ENCODE measurements around the gene NMNAT1. TPM values are rescaled to one million over a fixed set of nuclear protein-coding genes. Genes with fewer than 3 reads are reported as not detected.
"Not testable (repeated sequence)": the region's sequence is repeated elsewhere in the genome, so short reads cannot be mapped to it uniquely, and the experiment has no call there.

The NMNAT1 gene
- total RNA-seq, 2 donors from 2014 or later: 9.8 to 12.3 TPM

DNA sequence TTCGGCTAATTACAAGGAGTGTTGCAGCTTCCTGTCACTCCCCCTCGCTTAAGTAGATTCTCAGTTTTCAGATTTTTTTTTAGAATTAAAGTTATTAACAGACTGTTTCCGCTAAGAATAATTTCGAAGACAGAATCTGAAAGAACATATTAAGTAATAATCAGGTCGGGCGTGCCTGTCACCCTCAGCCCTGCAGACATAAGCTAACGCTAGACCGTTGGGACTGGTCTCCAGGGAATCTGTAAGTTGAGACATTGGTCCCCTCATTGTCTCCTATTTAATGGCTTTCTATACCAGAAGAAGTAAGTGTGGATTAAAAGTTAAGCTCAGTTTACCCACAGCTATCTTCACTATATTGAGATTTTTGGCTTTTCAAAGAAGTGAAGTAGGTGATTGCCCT lies 14.5 kb downstream of the NMNAT1 start:
- Mint-ChIP-seq H3K4me3 (no peak overlapping the region), H3K27ac (no peak overlapping the region), H3K27me3 (no peaks in the 10 kb centered on the region), H3K9me3 (no peaks in the 10 kb centered on the region), H3K4me1 (ENCODE audit: low read depth in 2 of 2) (no peaks in the 10 kb centered on the region), H3K36me3 (no peaks in the 10 kb centered on the region)
- DNase-seq (ENCODE audit: low spot score): no peak
- no peak for ATAC-seq

- DNase-seq (ENCODE audit: low spot score) (no peak), ATAC-seq (no peak)
- Mint-ChIP-seq H3K4me1 (ENCODE audit: low read depth in 2 of 2) (no peaks in the 10 kb centered on the region), H3K9me3 (no peaks in the 10 kb centered on the region), H3K27ac (no peak overlapping the region), H3K36me3 (no peaks in the 10 kb centered on the region), H3K27me3 (no peaks in the 10 kb centered on the region), H3K4me3 (no peak overlapping the region)
Observed at GRCh38 chr1:9960011-9960410, 16.7 kb downstream of the NMNAT1 start.

DNA sequence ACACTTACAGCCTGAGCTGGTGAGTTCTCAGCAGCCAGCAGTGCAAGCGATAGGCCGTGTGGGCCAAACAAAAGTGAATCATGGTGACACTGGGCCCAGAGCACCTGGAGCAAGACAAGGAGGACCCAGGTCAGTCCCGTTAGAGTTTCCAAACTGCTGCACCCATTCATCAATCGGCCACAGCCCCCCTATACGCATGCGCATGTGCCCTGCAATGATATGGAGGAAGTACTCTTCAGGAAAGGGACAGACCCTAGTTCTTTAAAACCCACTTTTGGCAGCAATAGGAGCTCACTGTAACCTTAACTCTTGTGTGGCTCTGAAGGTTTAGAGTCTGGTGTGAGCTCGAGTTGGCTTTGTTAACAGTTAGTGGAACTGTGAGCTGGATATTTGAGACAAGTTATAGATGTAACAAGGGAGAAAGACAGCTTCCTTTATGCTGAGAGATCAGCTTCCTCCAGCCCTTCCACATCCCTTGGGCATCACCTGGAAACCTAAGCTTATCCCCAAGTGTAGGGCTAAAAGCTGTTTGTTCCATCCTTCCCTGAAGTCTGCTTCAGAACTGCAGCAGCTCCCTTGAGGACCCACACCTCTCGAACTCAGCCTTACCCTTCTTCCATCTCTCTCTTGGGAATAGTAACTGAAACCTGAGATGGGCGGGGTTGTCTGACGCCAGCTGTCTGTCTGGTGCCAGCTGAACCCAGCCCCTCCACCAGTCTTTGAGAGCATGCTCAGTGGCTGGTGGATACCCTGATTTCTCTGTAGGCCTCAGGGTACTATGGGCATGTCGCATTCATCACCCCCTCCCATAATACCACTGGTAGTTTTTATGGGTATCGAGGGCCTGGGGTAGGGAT lies 17.7 kb downstream of the NMNAT1 start:
- DNase-seq (ENCODE audit: low spot score): no peak
- no peak for ATAC-seq
- Mint-ChIP-seq H3K9me3 (no peaks in the 10 kb centered on the region), H3K4me3 (no peak overlapping the region), H3K27ac (no peak overlapping the region), H3K4me1 (ENCODE audit: low read depth in 2 of 2) (no peaks in the 10 kb centered on the region), H3K36me3 (no peaks in the 10 kb centered on the region), H3K27me3 (no peaks in the 10 kb centered on the region)

GRCh38 chr1:9984253-9984652 lies 41.0 kb downstream of the NMNAT1 start:
- H3K9me3 Mint-ChIP-seq: no peaks in the 10 kb centered on the region
- no peak for ATAC-seq

DNA sequence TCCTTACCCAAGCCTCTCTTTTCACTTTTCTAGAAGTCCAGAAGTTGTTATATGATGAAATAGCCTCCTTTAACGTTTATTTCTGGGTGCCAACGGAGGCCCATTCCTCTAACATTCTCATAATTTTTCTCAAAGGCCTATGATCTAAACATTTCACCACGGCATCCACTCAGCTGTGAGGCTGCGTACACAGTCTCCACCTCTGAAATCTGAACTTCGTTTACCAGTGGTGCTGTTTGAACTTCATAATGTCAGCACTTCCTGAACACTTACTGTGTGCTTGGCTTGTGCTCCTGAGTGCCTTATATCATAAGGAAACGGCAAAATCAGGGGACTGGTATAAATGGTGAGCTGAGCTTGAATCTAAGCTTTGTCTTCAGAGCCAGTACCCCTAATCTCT lies 41.7 kb downstream of the NMNAT1 start:
- Mint-ChIP-seq H3K27ac (no peak overlapping the region), H3K4me1 (ENCODE audit: low read depth in 2 of 2) (no peaks in the 10 kb centered on the region), H3K27me3 (no peaks in the 10 kb centered on the region), H3K36me3 (no peaks in the 10 kb centered on the region), H3K4me3 (no peak overlapping the region), H3K9me3 (no peaks in the 10 kb centered on the region)
- DNase-seq (ENCODE audit: low spot score) (no peak), ATAC-seq (no peak)

More at GRCh38 chr1:9984253-9984652, 41.0 kb downstream of the NMNAT1 start:
- no peaks in the 10 kb centered on the region for H3K4me1 Mint-ChIP-seq (ENCODE audit: low read depth in 2 of 2)
- no peaks in the 10 kb centered on the region for H3K36me3 Mint-ChIP-seq
- no peak for DNase-seq (ENCODE audit: low spot score)
- no peak overlapping the region for H3K4me3 Mint-ChIP-seq
- H3K27ac Mint-ChIP-seq: no peak overlapping the region
- H3K27me3 Mint-ChIP-seq: no peaks in the 10 kb centered on the region

DNA sequence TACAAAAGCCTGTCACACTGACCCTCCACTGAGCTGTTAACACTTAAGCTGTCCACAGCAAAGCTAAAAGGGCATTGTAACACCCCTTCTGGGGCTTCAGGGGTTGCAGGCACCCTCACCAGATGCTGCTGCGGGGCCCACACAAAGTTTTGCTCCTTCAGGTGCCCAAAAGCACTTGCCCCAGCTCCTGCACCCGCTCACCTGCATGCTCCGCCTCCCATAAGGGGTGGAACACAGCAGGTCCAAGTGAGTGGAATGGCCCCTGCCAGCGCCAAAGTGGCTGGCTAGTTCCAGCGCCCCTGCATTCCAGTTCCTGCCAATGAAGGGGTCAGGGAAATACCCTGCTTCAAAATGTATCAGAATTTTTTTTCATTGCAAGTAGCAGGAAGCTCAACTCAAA lies 46.5 kb downstream of the NMNAT1 start:
- DNase-seq (ENCODE audit: low spot score): no peak
- Mint-ChIP-seq H3K9me3 (no peaks in the 10 kb centered on the region), H3K36me3 (no peaks in the 10 kb centered on the region), H3K4me1 (ENCODE audit: low read depth in 2 of 2) (no peaks in the 10 kb centered on the region), H3K27me3 (peaks cover 13 to 15% of the 10 kb centered on the region in 2 donors), H3K4me3 (no peak overlapping the region), H3K27ac (no peak overlapping the region)
- no peak for ATAC-seq

GRCh38 chr1:9990944-9991343 lies 47.7 kb downstream of the NMNAT1 start:
- Mint-ChIP-seq H3K27me3 (peaks cover 13 to 15% of the 10 kb centered on the region in 2 donors), H3K4me3 (no peak overlapping the region)

DNA sequence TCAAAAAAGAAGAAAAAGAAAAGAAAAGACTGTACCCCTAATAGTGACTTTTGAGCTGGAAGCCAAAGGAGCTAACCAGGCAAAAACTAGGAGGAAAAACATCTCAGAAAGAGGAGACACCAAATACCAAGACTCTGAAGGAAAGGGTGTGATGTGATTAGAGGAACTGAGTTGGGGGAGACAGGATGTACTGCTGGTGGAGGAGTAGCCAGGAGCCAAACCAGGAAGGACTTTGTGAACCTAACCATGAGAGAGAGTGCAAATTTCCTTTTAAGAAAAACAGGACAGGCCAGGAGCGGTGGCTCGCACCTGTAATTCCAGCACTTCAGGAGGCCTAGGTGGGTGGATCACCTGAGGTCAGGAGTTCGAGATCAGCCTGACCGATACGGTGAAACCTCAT lies 49.6 kb downstream of the NMNAT1 start:
- H3K4me1 Mint-ChIP-seq (ENCODE audit: low read depth in 2 of 2): peaks cover 5 to 6% of the 10 kb centered on the region in 2 donors

More at GRCh38 chr1:9990944-9991343, 47.7 kb downstream of the NMNAT1 start:
- Mint-ChIP-seq H3K36me3 (no peaks in the 10 kb centered on the region), H3K27ac (no peak overlapping the region), H3K4me1 (ENCODE audit: low read depth in 2 of 2) (no peaks in the 10 kb centered on the region), H3K9me3 (no peaks in the 10 kb centered on the region)
- DNase-seq (ENCODE audit: low spot score) (no peak), ATAC-seq (no peak)

GRCh38 chr1:9993561-9994075 lies 50.3 kb downstream of the NMNAT1 start:
- Mint-ChIP-seq H3K4me1 (ENCODE audit: low read depth in 2 of 2) (peaks cover 5 to 8% of the 10 kb centered on the region in 2 donors), H3K9me3 (no peaks in the 10 kb centered on the region), H3K4me3 (no peak overlapping the region), H3K27ac (no peak overlapping the region), H3K36me3 (no peaks in the 10 kb centered on the region), H3K27me3 (peaks cover 23 to 31% of the 10 kb centered on the region in 2 donors)
- DNase-seq (ENCODE audit: low spot score): no peak
- no peak for ATAC-seq

More for the DNA sequence above, 49.6 kb downstream of the NMNAT1 start:
- Mint-ChIP-seq H3K4me3 (no peak overlapping the region), H3K27ac (no peak overlapping the region), H3K9me3 (no peaks in the 10 kb centered on the region), H3K27me3 (peaks cover 19 to 23% of the 10 kb centered on the region in 2 donors), H3K36me3 (no peaks in the 10 kb centered on the region)
- DNase-seq (ENCODE audit: low spot score): no peak
- ATAC-seq: no peak

DNA sequence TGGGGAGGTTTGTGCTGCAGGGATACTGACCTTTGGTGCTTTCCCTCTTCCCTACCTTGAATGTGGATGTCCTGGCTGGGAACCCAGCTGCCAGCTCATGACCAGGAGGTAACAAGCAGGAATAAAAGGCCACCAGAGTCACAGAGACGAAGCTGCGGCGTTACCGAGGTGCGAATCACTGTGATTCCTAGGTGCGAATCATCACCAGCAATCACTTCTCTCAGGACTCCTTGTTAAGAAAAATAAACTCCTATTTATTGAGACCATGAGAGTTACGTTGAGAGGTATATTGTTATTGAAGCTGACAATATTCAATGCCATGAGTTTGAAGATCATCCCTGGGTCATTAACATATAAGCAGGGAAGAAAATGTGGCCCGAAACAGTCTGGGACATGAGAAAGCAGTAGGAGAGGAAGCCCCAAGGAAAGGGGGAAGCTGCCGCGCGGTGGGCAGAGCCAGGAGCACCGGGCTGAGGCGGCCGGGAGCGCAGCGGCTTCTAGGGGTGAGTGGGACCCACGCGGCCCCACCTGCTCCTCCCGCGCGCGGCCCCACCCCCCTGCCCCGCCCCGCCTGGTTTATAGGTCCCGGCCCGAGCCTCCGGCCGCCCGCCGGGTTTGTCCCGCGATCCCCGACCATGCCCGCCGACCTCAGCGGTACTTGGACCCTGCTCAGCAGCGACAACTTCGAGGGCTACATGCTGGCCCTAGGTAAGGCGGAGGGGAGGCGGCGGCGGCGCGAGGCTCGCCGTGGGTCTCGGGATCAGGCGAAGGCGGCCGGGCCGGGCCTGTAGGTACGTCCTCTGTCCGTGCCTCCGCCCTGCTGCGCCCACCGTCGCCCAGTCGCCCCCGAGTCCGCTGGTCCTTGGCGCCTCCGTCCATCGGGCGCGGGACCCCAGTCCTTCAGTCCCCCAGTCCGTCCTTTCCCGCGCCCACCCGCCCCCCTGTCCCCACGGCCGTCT lies 53.6 kb downstream of the NMNAT1 start, which contains the start of gene RBP7:
Gene RBP7 (plus strand): TSS at position 605 of the 959 bp plus-strand sequence. CDS start 31 bp downstream, at position 636.
- no peaks in the 10 kb centered on the region for H3K36me3 Mint-ChIP-seq
- ATAC-seq: peak; percentile 41 to 52
- H3K27ac Mint-ChIP-seq: no peak within 1 kb of the TSS
- peaks cover 23 to 35% of the 10 kb centered on the region in 2 donors for H3K27me3 Mint-ChIP-seq
- H3K4me3 Mint-ChIP-seq: peak within 1 kb of the TSS; percentile 72
- no peak for DNase-seq (ENCODE audit: low spot score)
- H3K9me3 Mint-ChIP-seq: no peaks in the 10 kb centered on the region
- H3K4me1 Mint-ChIP-seq (ENCODE audit: low read depth in 2 of 2): peaks cover 5 to 8% of the 10 kb centered on the region in 2 donors

DNA sequence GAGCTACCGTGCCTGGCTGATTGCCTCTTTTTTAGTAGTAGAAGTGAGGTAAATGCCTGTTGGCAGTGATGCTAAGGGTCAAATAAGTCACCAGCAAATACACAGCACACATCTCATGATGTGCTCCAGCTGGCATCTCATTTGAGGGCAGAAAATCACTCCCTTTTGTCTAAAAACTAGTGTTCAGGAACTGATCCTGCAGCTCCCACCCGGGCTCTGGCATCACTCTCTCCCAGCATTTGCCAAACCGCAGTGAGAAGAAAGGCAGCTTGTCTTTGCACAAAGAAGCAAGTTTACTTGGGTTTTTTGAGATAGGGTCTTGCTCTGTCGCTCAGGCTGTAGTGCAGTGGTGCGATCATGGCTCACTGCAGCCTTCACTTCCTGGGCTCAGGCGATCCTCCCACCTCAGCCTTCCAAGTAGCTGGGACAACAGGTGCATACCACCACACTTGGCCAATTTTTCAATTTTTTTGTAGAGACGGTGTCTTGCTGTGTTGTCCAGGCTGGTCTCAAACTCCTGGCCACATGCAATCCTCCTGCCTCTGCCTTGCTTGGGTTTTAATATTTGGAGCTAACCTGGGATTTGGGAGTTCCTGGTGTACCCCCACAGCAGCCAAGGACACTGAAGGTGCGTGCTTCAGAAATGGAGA lies 57.9 kb downstream of the NMNAT1 start:
- peaks cover 5 to 8% of the 10 kb centered on the region in 2 donors for H3K4me1 Mint-ChIP-seq (ENCODE audit: low read depth in 2 of 2)
- DNase-seq (ENCODE audit: low spot score) (no peak), ATAC-seq (no peak)
- no peaks in the 10 kb centered on the region for H3K36me3 Mint-ChIP-seq
- no peak overlapping the region for H3K4me3 Mint-ChIP-seq
- H3K27ac Mint-ChIP-seq: no peak overlapping the region
- no peaks in the 10 kb centered on the region for H3K9me3 Mint-ChIP-seq
- H3K27me3 Mint-ChIP-seq: peaks cover 19 to 27% of the 10 kb centered on the region in 2 donors

DNA sequence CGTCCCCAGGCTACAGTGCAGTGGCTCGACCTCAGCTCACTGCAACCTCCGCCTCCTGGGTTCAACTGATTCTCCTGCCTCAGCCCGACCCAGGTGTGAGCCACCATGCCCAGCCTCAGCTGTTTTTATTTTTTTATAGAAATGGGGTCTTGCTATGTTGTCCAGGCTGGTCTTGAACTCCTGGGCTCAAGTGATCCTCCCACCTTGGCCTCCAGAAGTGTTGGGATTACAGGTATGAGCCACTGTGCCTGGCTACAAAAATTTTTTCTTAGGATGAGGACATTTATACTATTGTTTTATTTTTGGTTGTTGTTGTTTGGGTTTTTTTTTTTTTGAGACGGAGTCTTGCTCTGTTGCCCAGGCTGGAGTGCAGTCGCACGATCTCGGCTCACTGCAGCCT lies 62.0 kb downstream of the NMNAT1 start:
- ATAC-seq; H3K27ac Mint-ChIP-seq; H3K4me3 Mint-ChIP-seq; H3K27me3 Mint-ChIP-seq; H3K36me3 Mint-ChIP-seq; DNase-seq (ENCODE audit: low spot score); H3K9me3 Mint-ChIP-seq; H3K4me1 Mint-ChIP-seq (ENCODE audit: low read depth in 2 of 2): not testable (repeated sequence)

DNA sequence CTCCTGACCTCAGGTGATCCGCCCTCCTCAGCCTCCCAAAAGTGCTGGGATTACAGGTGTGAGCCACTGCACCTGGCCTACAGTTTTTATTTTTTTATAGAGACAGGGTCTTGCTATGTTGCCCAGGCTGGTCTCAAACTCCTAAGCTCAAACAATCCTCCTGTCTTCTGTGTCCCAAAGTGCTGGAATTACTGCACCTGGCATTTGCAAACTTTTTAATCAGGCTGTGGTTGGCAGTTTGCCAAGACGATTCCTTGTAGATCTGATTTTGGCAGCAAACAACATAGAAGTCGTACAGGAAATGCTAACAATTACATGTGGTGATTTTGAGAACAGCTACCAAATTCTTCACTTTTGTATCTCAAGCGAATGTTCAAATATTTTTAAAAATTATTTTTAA lies 63.9 kb downstream of the NMNAT1 start:
- ATAC-seq: no peak

More for the DNA sequence above, 63.9 kb downstream of the NMNAT1 start:
- Mint-ChIP-seq H3K9me3 (no peaks in the 10 kb centered on the region), H3K27me3 (peaks cover 4 to 7% of the 10 kb centered on the region in 2 donors), H3K36me3 (no peaks in the 10 kb centered on the region), H3K4me1 (ENCODE audit: low read depth in 2 of 2) (no peaks in the 10 kb centered on the region), H3K4me3 (no peak overlapping the region), H3K27ac (no peak overlapping the region)
- no peak for DNase-seq (ENCODE audit: low spot score)
